ENCODE measurements around the gene ST6GALNAC3. TPM values are rescaled to one million over a fixed set of nuclear protein-coding genes. Genes with fewer than 3 reads are reported as not detected.

The ST6GALNAC3 gene
- polyA plus RNA-seq, 1 donor (not counting 4 experiments of a cell fraction or from before 2014, with no cell fraction given) = 0.08 TPM

- dilution Hi-C loops (cut with MboI; ENCODE audit: extremely low pct_ligation_motif_present, low sequenced_read_pairs) = no loop called here
- FAIRE-seq (no peak), DNase-seq (ENCODE audit: low read depth, low spot score) (no peak)
- Histone ChIP-seq H3K27me3 (ENCODE audit: control insufficient read depth, extremely low read depth, insufficient read depth, low read length) (no peaks in the 10 kb centered on the region), H4K20me1 (ENCODE audit: control insufficient read depth, extremely low read depth, insufficient read depth, low read length) (no peaks in the 10 kb centered on the region), H3K4me3 (ENCODE audit: control insufficient read depth in 2 of 3, extremely low read depth in 1 of 3, insufficient read depth in 2 of 3, low read depth in 1 of 3, low read length in 3 of 3) (no peak overlapping the region), H3K79me2 (ENCODE audit: control insufficient read depth, insufficient read depth, low read length) (no peaks in the 10 kb centered on the region), H3K9me1 (ENCODE audit: control insufficient read depth, extremely low read depth, insufficient read depth, low read length) (no peaks in the 10 kb centered on the region), H3K36me3 (ENCODE audit: control insufficient read depth in 2 of 2, extremely low read depth in 1 of 2, insufficient read depth in 2 of 2, low read length in 2 of 2) (no peaks in the 10 kb centered on the region), H3K9ac (ENCODE audit: control insufficient read depth, extremely low read depth, insufficient read depth, low read length) (no peak overlapping the region), H3K4me1 (ENCODE audit: control insufficient read depth, extremely low read depth, insufficient read depth, low read length) (no peaks in the 10 kb centered on the region), H2AFZ (ENCODE audit: control insufficient read depth, low read length) (no peak overlapping the region), H3K9me3 (ENCODE audit: control insufficient read depth, low read depth, low read length) (no peaks in the 10 kb centered on the region), H3K4me2 (ENCODE audit: control insufficient read depth, extremely low read depth, insufficient read depth, low read depth, low read length) (no peak overlapping the region), H3K27ac (ENCODE audit: control insufficient read depth, insufficient read depth, low read length) (no peak overlapping the region)
- TF ChIP-seq CTCF (optimal IDR thresholded peaks at IDR 0.05 in 1 of 3, IDR thresholded peaks at IDR 0.05 in 1 of 3, conservative IDR thresholded peaks at IDR 0.05 in 1 of 3; ENCODE audit: extremely low read depth in 1 of 3, insufficient read depth in 2 of 3, low read length in 3 of 3) = no peak
- no peak for TF ChIP-seq EZH2 (IDR thresholded peaks at IDR 0.05; ENCODE audit: low read length)
Measured at GRCh38 chr1:76033800-76034475, 40.6 kb upstream of the ST6GALNAC3 start.

DNA sequence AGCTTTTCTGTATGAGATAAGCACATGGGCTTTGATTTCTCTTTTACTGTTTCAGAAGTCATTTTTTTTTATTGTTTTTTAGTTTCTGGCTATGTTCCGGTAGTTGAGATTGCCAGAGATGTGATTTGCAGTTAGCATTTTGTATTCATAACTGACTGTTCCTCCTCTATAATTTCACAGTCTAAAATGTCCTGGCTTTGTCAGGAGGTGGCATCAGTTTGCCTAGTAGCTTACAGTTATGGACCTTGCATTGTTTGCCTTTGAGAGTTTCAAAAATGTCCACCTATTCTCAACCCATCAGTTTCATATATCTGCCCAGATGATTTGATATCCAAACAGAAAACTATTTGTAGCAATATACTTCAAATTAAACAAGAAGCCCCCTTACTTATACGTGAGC is 39.5 kb upstream of the ST6GALNAC3 start:
- H3K27me3 ChIP-seq (ENCODE audit: control insufficient read depth, extremely low read depth, insufficient read depth, low read length) = no peaks in the 10 kb centered on the region
- H3K9me3 ChIP-seq (ENCODE audit: control insufficient read depth, low read depth, low read length) = no peaks in the 10 kb centered on the region
- no peak overlapping the region for H2AFZ ChIP-seq (ENCODE audit: control insufficient read depth, low read length)
- H3K27ac ChIP-seq (ENCODE audit: control insufficient read depth, insufficient read depth, low read length) = no peak overlapping the region
- no peaks in the 10 kb centered on the region for H3K36me3 ChIP-seq (ENCODE audit: control insufficient read depth in 2 of 2, extremely low read depth in 1 of 2, insufficient read depth in 2 of 2, low read length in 2 of 2)
- H3K4me3 ChIP-seq (ENCODE audit: control insufficient read depth in 2 of 3, extremely low read depth in 1 of 3, insufficient read depth in 2 of 3, low read depth in 1 of 3, low read length in 3 of 3) = no peak overlapping the region
- dilution Hi-C loops (cut with MboI; ENCODE audit: extremely low pct_ligation_motif_present, low sequenced_read_pairs) = no loop called here
- TF ChIP-seq EZH2 (IDR thresholded peaks at IDR 0.05; ENCODE audit: low read length) = no peak
- TF ChIP-seq CTCF (optimal IDR thresholded peaks at IDR 0.05 in 1 of 3, IDR thresholded peaks at IDR 0.05 in 1 of 3, conservative IDR thresholded peaks at IDR 0.05 in 1 of 3; ENCODE audit: extremely low read depth in 1 of 3, insufficient read depth in 2 of 3, low read length in 3 of 3) = peak; percentile 15 to 36 (median 25)
- H4K20me1 ChIP-seq (ENCODE audit: control insufficient read depth, extremely low read depth, insufficient read depth, low read length) = no peaks in the 10 kb centered on the region
- no peak overlapping the region for H3K9ac ChIP-seq (ENCODE audit: control insufficient read depth, extremely low read depth, insufficient read depth, low read length)
- DNase-seq (ENCODE audit: low read depth, low spot score) (no peak), FAIRE-seq (peak; percentile 60)
- no peak overlapping the region for H3K4me2 ChIP-seq (ENCODE audit: control insufficient read depth, extremely low read depth, insufficient read depth, low read depth, low read length)
- H3K79me2 ChIP-seq (ENCODE audit: control insufficient read depth, insufficient read depth, low read length) = no peaks in the 10 kb centered on the region
- no peaks in the 10 kb centered on the region for H3K9me1 ChIP-seq (ENCODE audit: control insufficient read depth, extremely low read depth, insufficient read depth, low read length)
- H3K4me1 ChIP-seq (ENCODE audit: control insufficient read depth, extremely low read depth, insufficient read depth, low read length) = no peaks in the 10 kb centered on the region

Data from keratinocyte (primary cell).